NOMO-1 treated with dmso at 0.1 percent for 144 hours (cell line): Measurements from ENCODE around the gene RBM38.

ENCODE experiments used
- DNase-seq: peaks from one replicate; lab custom pipeline; 2025; ENCODE audit not compliant: unreplicated experiment; lab: John Stamatoyannopoulos, UW

The RBM38 gene

GRCh38 chr20:57433657-57434389, 42.6 kb downstream of the RBM38 start:
- no peak for DNase-seq

GRCh38 chr20:57434390-57434700, 43.1 kb downstream of the RBM38 start:
- DNase-seq = no peak

- no peak for DNase-seq
These were observed 43.9 kb downstream of the RBM38 start for GRCh38 chr20:57435105-57435497.

- peak; percentile 52 for DNase-seq
These were observed 44.5 kb downstream of the RBM38 start for GRCh38 chr20:57435498-57436222.

- DNase-seq = no peak
These were observed 45.0 kb downstream of the RBM38 start for GRCh38 chr20:57436223-57436545.

- no peak for DNase-seq
These were observed 46.1 kb downstream of the RBM38 start for GRCh38 chr20:57437267-57437666.

GRCh38 chr20:57437672-57438330, 46.6 kb downstream of the RBM38 start:
- no peak for DNase-seq

GRCh38 chr20:57438552-57438951, 47.4 kb downstream of the RBM38 start:
- no peak for DNase-seq

- DNase-seq = no peak
These were observed 48.2 kb downstream of the RBM38 start for GRCh38 chr20:57439432-57439831.

GRCh38 chr20:57439993-57440392, 48.8 kb downstream of the RBM38 start:
- no peak for DNase-seq

- DNase-seq = no peak
These were observed 49.7 kb downstream of the RBM38 start for GRCh38 chr20:57440678-57441509.

- no peak for DNase-seq
These were observed 50.4 kb downstream of the RBM38 start for GRCh38 chr20:57441510-57442154.

- no peak for DNase-seq
These were observed 51.1 kb downstream of the RBM38 start for GRCh38 chr20:57442158-57442887.

- DNase-seq = no peak
These were observed 51.7 kb downstream of the RBM38 start for GRCh38 chr20:57442888-57443239.

GRCh38 chr20:57443349-57444265, 52.4 kb downstream of the RBM38 start:
- no peak for DNase-seq

GRCh38 chr20:57444394-57445048, 53.3 kb downstream of the RBM38 start:
- DNase-seq = no peak

- DNase-seq = no peak
These were observed 54.1 kb downstream of the RBM38 start for GRCh38 chr20:57445298-57445697.

- no peak for DNase-seq
These were observed 54.6 kb downstream of the RBM38 start for GRCh38 chr20:57445774-57446173.
